OCI-LY7 (cell line): ENCODE data around the gene AKAP13. TPM values are rescaled to one million over a fixed set of nuclear protein-coding genes. Genes with fewer than 3 reads are reported as not detected.

Experiments
- BruUV-seq: library from RNA; stranded (reverse); fragments of 400-500 nt; replicated peaks from 2 replicates; lab custom pipeline; 2021; lab: Mats Ljungman, UMichigan
- CTCF ChIA-PET: fragments of 300-600 bp; sonication (Branson Sonifier 250); formaldehyde crosslinking; loops from one replicate; lab custom pipeline; 2022; ENCODE audit warnings: antibody characterized with exemption; ENCODE audit not compliant: unreplicated experiment; lab: Charles Lee
- POLR2A ChIA-PET: fragments of 300-600 bp; sonication (Branson Sonifier 250); formaldehyde crosslinking; loops from one replicate; lab custom pipeline; 2022; ENCODE audit warnings: antibody characterized with exemption; lab: Charles Lee
- DNase-seq: peaks from one replicate; pipeline ENCODE4 v3.0.0-alpha.2; 2015; ENCODE audit warnings: low spot score
- H2AFZ ChIP-seq: fragments of 200-600 bp; sonication (generic), shearing (Covaris generic); 2 replicates; pipeline ENCODE4 v1.6.1; 2014; ENCODE audit warnings: mild to moderate bottlenecking, antibody characterized with exemption, low read length, moderate library complexity
- H3K27ac ChIP-seq: fragments of 200-600 bp; sonication (generic); 2 replicates; pipeline ENCODE4 v1.5.1; 2014; ENCODE audit warnings: mixed run types, low read depth, mild to moderate bottlenecking, moderate library complexity, low read length, inconsistent platforms; ENCODE audit not compliant: poor library complexity, severe bottlenecking
- H3K36me3 ChIP-seq: fragments of 200-600 bp; sonication (generic); 2 replicates; pipeline ENCODE4 v1.6.1; 2014; ENCODE audit warnings: mild to moderate bottlenecking, antibody characterized with exemption, low read length, moderate library complexity, mixed read lengths; ENCODE audit not compliant: insufficient read depth
- H3K4me1 ChIP-seq: fragments of 200-600 bp; sonication (generic); 2 replicates; pipeline ENCODE4 v1.5.1; 2014; ENCODE audit warnings: mild to moderate bottlenecking, low read length; ENCODE audit not compliant: insufficient read depth, poor library complexity, severe bottlenecking
- H3K4me2 ChIP-seq: fragments of 200-600 bp; sonication (generic); 2 replicates; pipeline ENCODE4 v1.6.1; 2014; ENCODE audit warnings: mild to moderate bottlenecking, low read length
- H3K4me3 ChIP-seq: fragments of 200-600 bp; sonication (generic); 2 replicates; pipeline ENCODE4 v1.5.1; 2014; ENCODE audit warnings: mild to moderate bottlenecking, low read depth, low read length; ENCODE audit not compliant: poor library complexity, severe bottlenecking
- H3K79me2 ChIP-seq: fragments of 200-600 bp; sonication (generic); 2 replicates; pipeline ENCODE4 v1.6.1; 2016; ENCODE audit warnings: low read depth, mild to moderate bottlenecking, low read length, moderate library complexity, mixed read lengths; ENCODE audit not compliant: insufficient read depth
- H3K9me2 ChIP-seq: fragments of 200-600 bp; sonication (generic); 2 replicates; pipeline ENCODE4 v1.6.1; 2016; ENCODE audit warnings: mild to moderate bottlenecking, low read length, mixed read lengths; ENCODE audit not compliant: insufficient read depth
- H3K9me3 ChIP-seq: fragments of 200-600 bp; sonication (generic); 2 replicates; pipeline ENCODE4 v1.6.1; 2014; ENCODE audit warnings: mild to moderate bottlenecking, mixed run types, low read length, mixed read lengths
- H4K20me1 ChIP-seq: fragments of 200-600 bp; sonication (generic); 2 replicates; pipeline ENCODE4 v1.6.1; 2014; ENCODE audit warnings: mild to moderate bottlenecking, antibody characterized with exemption, low read length, moderate library complexity, mixed read lengths; ENCODE audit not compliant: insufficient read depth
- EZH2phosphoT487 ChIP-seq: fragments of 200-600 bp; sonication (generic); IDR thresholded peaks from 2 replicates; pipeline ENCODE4 v1.6.1; 2018; ENCODE audit warnings: low read depth, borderline replicate concordance, mild to moderate bottlenecking, mixed run types, antibody characterized with exemption, low read length, moderate library complexity, mixed read lengths
- intact Hi-C: fragments of 100-400 bp; cut with micrococcal nuclease; formaldehyde crosslinking; loops from one replicate; pipeline ENCODE4 v1.10.0; 2022; ENCODE audit not compliant: unreplicated experiment
- total RNA-seq, 2 experiments: library from RNA; depleted of rRNA in 1 of 2; stranded (reverse); fragments of >200 nt in 1 of 2; shearing (Covaris generic) in 1 of 2; gene quantifications; 2 replicates each; pipeline ENCODE4 v1.2.3, GENCODE V29; 2014 to 2022
- TF ChIP-seq, protein P1 (sequence below): fragments of 200-600 bp; sonication (generic); conservative IDR thresholded peaks from 2 replicates; pipeline ENCODE4 v1.5.1; 2014; ENCODE audit warnings: mild to moderate bottlenecking, antibody characterized with exemption, low read length, moderate library complexity, mixed read lengths

The AKAP13 gene
- total RNA-seq, 2 experiments from 2014 or later: 140 to 250 TPM

DNA sequence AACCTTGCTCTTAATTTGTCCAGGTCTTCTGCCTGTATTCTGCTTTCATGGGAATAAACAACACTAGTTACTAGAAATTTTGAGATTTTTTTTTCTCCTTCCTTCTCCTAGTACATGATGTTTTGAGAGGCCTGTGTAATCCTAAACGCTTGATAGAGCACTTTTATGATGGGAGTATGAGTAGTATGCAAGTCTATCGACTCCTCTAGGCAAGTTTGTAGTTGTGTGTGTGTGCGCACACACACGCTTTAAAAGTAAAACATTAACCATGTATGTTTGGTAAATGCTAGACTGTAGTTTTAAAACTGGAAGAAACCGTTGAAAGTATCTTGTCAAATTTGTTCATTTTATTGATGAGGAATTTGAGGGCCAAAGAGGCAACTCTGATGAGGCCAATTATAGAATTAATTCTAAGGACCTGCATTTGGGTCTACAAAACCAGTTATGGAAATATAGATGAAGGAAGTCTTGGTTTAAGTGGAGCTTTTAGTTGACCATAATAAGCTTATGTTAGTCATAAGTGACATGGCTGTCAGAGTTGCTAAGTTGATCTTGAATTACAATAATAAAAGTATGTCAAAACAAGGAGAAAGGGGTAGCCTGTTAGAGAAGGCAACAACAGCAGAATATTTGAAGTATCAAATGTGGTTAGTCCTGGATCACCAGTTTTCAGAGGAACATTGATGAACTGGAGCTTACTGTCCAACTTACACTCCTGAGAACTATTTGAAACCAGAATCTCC lies 47.1 kb downstream of the AKAP13 start:
- 0 out of 2 replicates have a peak, but pooled peaks cover 6% of the 10 kb centered on the region for H3K9me3 ChIP-seq
- CTCF ChIA-PET: no interaction called here
- peaks cover 36% of the 10 kb centered on the region for H3K4me1 ChIP-seq
- H3K79me2 ChIP-seq: peaks cover 100% of the 10 kb centered on the region
- no peak overlapping the region for H3K4me2 ChIP-seq
- POLR2A ChIA-PET: interaction anchor here (0.6 to 1.8 kb wide), 7 partner anchors 13 to 96 kb away, joined by 3 to 10 read pairs (median 4); no protein-coding TSS in a partner anchor
- no TSS peak for BruUV-seq
- no peak overlapping the region for H3K27ac ChIP-seq
- intact Hi-C loops: no loop called here
- no peak overlapping the region for H3K4me3 ChIP-seq
- peaks cover 10% of the 10 kb centered on the region; the same call in 1 of the 2 replicates for H3K36me3 ChIP-seq
- no peak for DNase-seq
- H4K20me1 ChIP-seq: peaks cover 42% of the 10 kb centered on the region; the same call in 1 of the 2 replicates
- H3K9me2 ChIP-seq: no peaks in the 10 kb centered on the region
- TF ChIP-seq EZH2phosphoT487: no peak
- TF ChIP-seq, protein P1, sequence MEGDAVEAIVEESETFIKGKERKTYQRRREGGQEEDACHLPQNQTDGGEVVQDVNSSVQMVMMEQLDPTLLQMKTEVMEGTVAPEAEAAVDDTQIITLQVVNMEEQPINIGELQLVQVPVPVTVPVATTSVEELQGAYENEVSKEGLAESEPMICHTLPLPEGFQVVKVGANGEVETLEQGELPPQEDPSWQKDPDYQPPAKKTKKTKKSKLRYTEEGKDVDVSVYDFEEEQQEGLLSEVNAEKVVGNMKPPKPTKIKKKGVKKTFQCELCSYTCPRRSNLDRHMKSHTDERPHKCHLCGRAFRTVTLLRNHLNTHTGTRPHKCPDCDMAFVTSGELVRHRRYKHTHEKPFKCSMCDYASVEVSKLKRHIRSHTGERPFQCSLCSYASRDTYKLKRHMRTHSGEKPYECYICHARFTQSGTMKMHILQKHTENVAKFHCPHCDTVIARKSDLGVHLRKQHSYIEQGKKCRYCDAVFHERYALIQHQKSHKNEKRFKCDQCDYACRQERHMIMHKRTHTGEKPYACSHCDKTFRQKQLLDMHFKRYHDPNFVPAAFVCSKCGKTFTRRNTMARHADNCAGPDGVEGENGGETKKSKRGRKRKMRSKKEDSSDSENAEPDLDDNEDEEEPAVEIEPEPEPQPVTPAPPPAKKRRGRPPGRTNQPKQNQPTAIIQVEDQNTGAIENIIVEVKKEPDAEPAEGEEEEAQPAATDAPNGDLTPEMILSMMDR: no peak
- H2AFZ ChIP-seq: no peak overlapping the region

DNA sequence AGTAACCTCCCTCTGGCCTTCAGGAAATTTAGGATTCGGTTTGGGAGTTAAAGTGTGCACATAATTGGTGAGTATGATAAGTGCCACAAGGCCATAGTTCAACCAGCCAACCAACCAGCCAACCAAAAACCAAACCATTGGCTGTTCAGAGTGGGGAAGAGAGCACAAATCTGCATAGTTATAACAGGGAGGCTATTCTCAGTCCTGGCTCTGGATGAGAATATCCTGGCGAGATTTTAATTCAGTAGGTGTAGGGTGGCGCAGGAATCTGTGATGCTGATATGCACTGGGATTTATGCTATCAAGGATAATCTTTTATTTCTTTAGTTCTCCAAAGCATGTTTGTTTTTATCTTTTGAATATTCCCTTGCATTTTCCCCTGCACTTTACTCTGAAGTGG lies 49.1 kb downstream of the AKAP13 start:
- no TSS peak for BruUV-seq
- Histone ChIP-seq H3K79me2 (peaks cover 92% of the 10 kb centered on the region), H2AFZ (no peak overlapping the region), H3K9me2 (no peaks in the 10 kb centered on the region), H3K4me2 (no peak overlapping the region), H3K4me3 (no peak overlapping the region), H4K20me1 (peaks cover 29% of the 10 kb centered on the region; the same call in 1 of the 2 replicates), H3K27ac (no peak overlapping the region), H3K9me3 (0 out of 2 replicates have a peak, but pooled peaks cover 8% of the 10 kb centered on the region), H3K4me1 (peaks cover 17% of the 10 kb centered on the region), H3K36me3 (peaks cover 5% of the 10 kb centered on the region; the same call in 1 of the 2 replicates)
- ChIA-PET POLR2A (interaction anchor here (0.8 to 1.8 kb wide), 2 partner anchors 10 to 25 kb away, joined by 3 to 4 read pairs; no protein-coding TSS in a partner anchor), CTCF (no interaction called here)
- TF ChIP-seq EZH2phosphoT487: no peak
- TF ChIP-seq, protein P1: no peak
- no peak for DNase-seq
- intact Hi-C loops: no loop called here
